Right atrium auricular region (tissue), 2 donors: ENCODE data around the gene CLEC17A. TPM values are rescaled to one million over a fixed set of nuclear protein-coding genes. Genes with fewer than 3 reads are reported as not detected.

Experiments
- DNase-seq: peaks from one replicate; pipeline ENCODE4 v3.0.0-alpha.2; 2019; ENCODE audit warnings: low spot score
- H3K27ac ChIP-seq, 2 donors: fragments of 200-600 bp; sonication (generic); 1 replicate in 1 of 2; 2 replicates in 1 of 2; pipeline ENCODE4 v1.5.1; 2016 to 2019
- H3K27me3 ChIP-seq, 2 donors: fragments of 200-600 bp; sonication (generic); one replicate each; pipeline versions ENCODE4 v1.5.1 to v1.6.0; 2017 to 2019
- H3K36me3 ChIP-seq: fragments of 200-600 bp; sonication (generic); one replicate; pipeline ENCODE4 v1.5.1; 2016
- H3K4me1 ChIP-seq, 2 donors: fragments of 200-600 bp; sonication (generic); one replicate each; pipeline versions ENCODE4 v1.5.1 to v1.6.0; 2017 to 2019
- H3K4me3 ChIP-seq, 2 donors: fragments of 200-600 bp; sonication (generic); 1 replicate in 1 of 2; 2 replicates in 1 of 2; pipeline ENCODE4 v1.5.1; 2017 to 2019; ENCODE audit warnings: mild to moderate bottlenecking in 1 of 2, moderate library complexity in 1 of 2
- H3K9me3 ChIP-seq, 2 donors: fragments of 200-600 bp; sonication (generic); one replicate each; pipeline ENCODE4 v1.5.1; 2019
- total RNA-seq, 2 donors: library from RNA; depleted of rRNA; stranded (reverse); fragments of >200 nt; gene quantifications; one replicate each; pipeline ENCODE4 v1.1.0, GENCODE V29; 2016
- TF ChIP-seq, protein P1 (sequence below), 2 donors: fragments of 200-600 bp; sonication (generic); IDR thresholded peaks; one replicate each; pipeline ENCODE4 v1.5.1; 2019; ENCODE audit warnings: antibody characterized with exemption in 2 of 2

Gene CLEC17A
- total RNA-seq, 2 donors from 2014 or later, result not detected

DNA sequence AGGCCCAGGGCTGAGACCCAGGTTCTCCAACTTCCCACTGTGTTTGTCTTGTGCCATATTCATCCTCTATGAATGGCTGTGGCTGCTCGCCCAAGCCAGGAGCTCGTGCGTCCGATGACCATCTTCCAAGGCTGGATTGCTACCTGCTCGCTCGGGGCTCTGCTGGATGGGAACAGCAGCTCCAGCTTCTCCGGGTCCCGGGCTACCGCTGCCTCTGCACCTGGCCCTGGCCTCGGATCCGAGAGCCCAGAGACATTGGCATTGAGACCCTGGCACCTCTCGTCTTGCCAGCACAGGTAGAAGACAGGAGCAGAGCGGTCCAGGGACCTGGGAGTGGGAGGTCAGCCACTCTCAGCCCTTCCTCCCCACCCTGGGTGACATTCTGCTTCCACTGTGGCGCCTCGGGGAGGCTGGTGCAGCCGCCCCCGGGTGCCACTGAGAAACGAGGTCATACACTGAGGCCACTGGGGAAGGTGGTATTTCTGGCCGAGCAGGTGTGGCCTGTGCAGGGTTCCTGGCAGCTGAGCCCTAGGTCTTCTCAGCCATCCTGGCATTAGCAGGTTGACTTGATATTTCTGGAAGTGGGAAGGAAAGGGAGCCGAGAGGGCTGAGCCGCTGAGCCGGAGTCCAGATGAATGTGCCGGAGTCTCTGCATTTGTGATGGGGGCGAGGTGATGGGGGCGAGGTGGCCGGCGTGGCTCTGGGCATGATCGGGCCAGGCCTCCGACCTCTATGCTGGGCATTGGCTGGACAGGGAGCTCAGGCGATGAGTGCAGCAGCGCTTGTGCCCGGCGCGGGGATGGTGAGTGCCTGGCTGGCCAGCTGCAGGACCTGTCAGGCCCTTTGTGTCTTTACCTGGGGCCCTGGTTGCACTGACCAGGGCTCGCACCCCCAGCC, 29.6 kb upstream of the CLEC17A start:
- H3K36me3 ChIP-seq, result no peaks in the 10 kb centered on the region
- TF ChIP-seq, protein P1, sequence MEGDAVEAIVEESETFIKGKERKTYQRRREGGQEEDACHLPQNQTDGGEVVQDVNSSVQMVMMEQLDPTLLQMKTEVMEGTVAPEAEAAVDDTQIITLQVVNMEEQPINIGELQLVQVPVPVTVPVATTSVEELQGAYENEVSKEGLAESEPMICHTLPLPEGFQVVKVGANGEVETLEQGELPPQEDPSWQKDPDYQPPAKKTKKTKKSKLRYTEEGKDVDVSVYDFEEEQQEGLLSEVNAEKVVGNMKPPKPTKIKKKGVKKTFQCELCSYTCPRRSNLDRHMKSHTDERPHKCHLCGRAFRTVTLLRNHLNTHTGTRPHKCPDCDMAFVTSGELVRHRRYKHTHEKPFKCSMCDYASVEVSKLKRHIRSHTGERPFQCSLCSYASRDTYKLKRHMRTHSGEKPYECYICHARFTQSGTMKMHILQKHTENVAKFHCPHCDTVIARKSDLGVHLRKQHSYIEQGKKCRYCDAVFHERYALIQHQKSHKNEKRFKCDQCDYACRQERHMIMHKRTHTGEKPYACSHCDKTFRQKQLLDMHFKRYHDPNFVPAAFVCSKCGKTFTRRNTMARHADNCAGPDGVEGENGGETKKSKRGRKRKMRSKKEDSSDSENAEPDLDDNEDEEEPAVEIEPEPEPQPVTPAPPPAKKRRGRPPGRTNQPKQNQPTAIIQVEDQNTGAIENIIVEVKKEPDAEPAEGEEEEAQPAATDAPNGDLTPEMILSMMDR (IDR thresholded peaks at IDR 0.05), result no peak
- no peaks in the 10 kb centered on the region for H3K27me3 ChIP-seq
- H3K4me3 ChIP-seq, result no peak overlapping the region
- DNase-seq, result no peak
- peaks cover 0 to 24% of the 10 kb centered on the region in 2 donors for H3K4me1 ChIP-seq
- no peaks in the 10 kb centered on the region for H3K9me3 ChIP-seq
- no peak overlapping the region for H3K27ac ChIP-seq

GRCh38 chr19:14553939-14554243, 29.0 kb upstream of the CLEC17A start:
- Histone ChIP-seq H3K27me3 (no peaks in the 10 kb centered on the region), H3K9me3 (no peaks in the 10 kb centered on the region), H3K27ac (no peak overlapping the region), H3K4me3 (no peak overlapping the region), H3K36me3 (no peaks in the 10 kb centered on the region), H3K4me1 (peaks cover 0 to 30% of the 10 kb centered on the region in 2 donors)
- TF ChIP-seq, protein P1 (IDR thresholded peaks at IDR 0.05), result no peak
- DNase-seq, result no peak

DNA sequence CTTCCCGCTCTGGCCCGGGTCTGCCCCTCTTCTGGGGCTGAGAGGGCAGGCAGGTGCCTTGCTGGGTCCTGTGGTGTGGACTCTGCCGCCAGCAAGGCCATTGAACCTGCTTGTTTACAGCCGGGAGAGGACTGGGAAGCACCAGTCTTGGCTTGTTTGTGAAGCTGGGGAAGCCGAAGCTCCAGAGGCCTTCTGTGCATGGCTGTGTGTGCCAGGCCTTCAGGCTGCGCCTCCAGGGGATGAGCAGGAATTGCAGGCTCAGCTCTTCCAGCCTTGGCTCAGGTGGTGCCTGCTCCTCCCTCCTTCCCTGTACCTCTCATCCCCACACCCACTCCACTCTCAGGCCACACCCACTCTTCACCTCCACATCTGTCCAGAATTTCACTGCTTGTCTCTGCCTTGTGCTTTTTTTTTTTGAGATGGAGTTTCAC, 28.5 kb upstream of the CLEC17A start:
- Histone ChIP-seq H3K4me3 (no peak overlapping the region), H3K9me3 (no peaks in the 10 kb centered on the region), H3K27ac (no peak overlapping the region), H3K4me1 (peaks cover 0 to 35% of the 10 kb centered on the region in 2 donors), H3K27me3 (no peaks in the 10 kb centered on the region), H3K36me3 (no peaks in the 10 kb centered on the region)
- TF ChIP-seq, protein P1 (IDR thresholded peaks at IDR 0.05), result no peak
- no peak for DNase-seq

GRCh38 chr19:14555918-14556661, 26.8 kb upstream of the CLEC17A start:
- Histone ChIP-seq H3K4me1 (peaks cover 0 to 48% of the 10 kb centered on the region in 2 donors), H3K27ac (no peak overlapping the region)

DNA sequence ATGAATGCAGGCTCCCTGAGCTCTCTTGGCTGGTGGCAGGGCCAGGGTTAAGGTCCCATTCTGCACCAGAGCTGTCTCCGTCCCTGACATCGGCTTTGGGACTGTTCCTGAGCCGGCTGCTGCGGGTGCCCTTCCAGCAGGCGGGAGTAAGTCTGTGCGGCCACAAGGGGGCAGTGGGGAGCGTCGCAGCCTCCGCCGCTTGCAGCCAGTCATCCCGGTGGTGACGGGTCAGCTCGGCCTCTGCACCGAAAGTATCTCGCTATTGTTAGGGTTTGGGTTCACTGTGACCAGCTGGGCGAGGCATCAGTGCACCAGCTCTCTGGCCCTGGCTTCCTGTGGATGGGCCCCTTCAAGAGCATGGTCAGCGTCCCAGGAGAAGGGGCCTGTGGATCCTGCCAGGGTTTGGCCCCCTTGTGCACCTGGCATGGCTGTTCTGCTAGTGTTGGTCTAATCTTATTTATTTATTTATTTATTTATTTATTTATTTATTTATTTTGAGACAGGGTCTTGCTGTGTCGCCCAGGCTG, 26.2 kb upstream of the CLEC17A start:
- H3K36me3 ChIP-seq, result no peaks in the 10 kb centered on the region
- DNase-seq, result peak; percentile 67
- peak overlapping the region in 1 of 2 donors; percentile 18 for H3K4me3 ChIP-seq
- H3K27ac ChIP-seq, result peak overlapping the region in 1 of 2 donors; percentile 21
- no peaks in the 10 kb centered on the region for H3K27me3 ChIP-seq
- H3K4me1 ChIP-seq, result peaks cover 0 to 48% of the 10 kb centered on the region in 2 donors
- TF ChIP-seq, protein P1 (IDR thresholded peaks at IDR 0.05), result peak; percentile 96 to 98
- H3K9me3 ChIP-seq, result no peaks in the 10 kb centered on the region

More at GRCh38 chr19:14555918-14556661, 26.8 kb upstream of the CLEC17A start:
- no peak for DNase-seq
- Histone ChIP-seq H3K36me3 (no peaks in the 10 kb centered on the region), H3K27me3 (no peaks in the 10 kb centered on the region), H3K9me3 (no peaks in the 10 kb centered on the region), H3K4me3 (peak overlapping the region in 1 of 2 donors; percentile 18)
- TF ChIP-seq, protein P1 (IDR thresholded peaks at IDR 0.05), result no peak
